ENCODE data around the gene RMI2.

Gene RMI2

GRCh38 chr16:11386791-11387546, 41.7 kb downstream of the RMI2 start:
- H3K27ac ChIP-seq (ENCODE audit: low read depth, low read length): no peak overlapping the region

GRCh38 chr16:11389083-11389482, 43.8 kb downstream of the RMI2 start:
- Histone ChIP-seq H3K27ac (ENCODE audit: low read depth, low read length) (no peak overlapping the region), H3K4me1 (ENCODE audit: control insufficient read depth, insufficient read depth, low read length) (no peaks in the 10 kb centered on the region), H3K4me3 (ENCODE audit: low read length) (no peak overlapping the region), H3K36me3 (ENCODE audit: control insufficient read depth, insufficient read depth, low read length) (no peaks in the 10 kb centered on the region), H3K27me3 (ENCODE audit: control insufficient read depth, insufficient read depth, low read length) (no peaks in the 10 kb centered on the region), H3K9ac (ENCODE audit: low read length) (no peak overlapping the region)

More at GRCh38 chr16:11386791-11387546, 41.7 kb downstream of the RMI2 start:
- H3K36me3 ChIP-seq (ENCODE audit: control insufficient read depth, insufficient read depth, low read length): no peaks in the 10 kb centered on the region
- no peak overlapping the region for H3K9ac ChIP-seq (ENCODE audit: low read length)
- no peaks in the 10 kb centered on the region for H3K4me1 ChIP-seq (ENCODE audit: control insufficient read depth, insufficient read depth, low read length)
- no peaks in the 10 kb centered on the region for H3K27me3 ChIP-seq (ENCODE audit: control insufficient read depth, insufficient read depth, low read length)
- no peak overlapping the region for H3K4me3 ChIP-seq (ENCODE audit: low read length)

GRCh38 chr16:11389631-11390565, 44.6 kb downstream of the RMI2 start:
- H3K27ac ChIP-seq (ENCODE audit: low read depth, low read length): no peak overlapping the region

GRCh38 chr16:11390573-11391495, 45.6 kb downstream of the RMI2 start:
- no peaks in the 10 kb centered on the region for H3K36me3 ChIP-seq (ENCODE audit: control insufficient read depth, insufficient read depth, low read length)
- H3K4me1 ChIP-seq (ENCODE audit: control insufficient read depth, insufficient read depth, low read length): no peaks in the 10 kb centered on the region
- no peaks in the 10 kb centered on the region for H3K27me3 ChIP-seq (ENCODE audit: control insufficient read depth, insufficient read depth, low read length)
- H3K9ac ChIP-seq (ENCODE audit: low read length): no peak overlapping the region
- H3K27ac ChIP-seq (ENCODE audit: low read depth, low read length): no peak overlapping the region
- no peak overlapping the region for H3K4me3 ChIP-seq (ENCODE audit: low read length)

More at GRCh38 chr16:11389631-11390565, 44.6 kb downstream of the RMI2 start:
- Histone ChIP-seq H3K27me3 (ENCODE audit: control insufficient read depth, insufficient read depth, low read length) (no peaks in the 10 kb centered on the region), H3K36me3 (ENCODE audit: control insufficient read depth, insufficient read depth, low read length) (no peaks in the 10 kb centered on the region), H3K9ac (ENCODE audit: low read length) (no peak overlapping the region), H3K4me3 (ENCODE audit: low read length) (no peak overlapping the region), H3K4me1 (ENCODE audit: control insufficient read depth, insufficient read depth, low read length) (no peaks in the 10 kb centered on the region)

- Histone ChIP-seq H3K27ac (ENCODE audit: low read depth, low read length) (no peak overlapping the region), H3K9ac (ENCODE audit: low read length) (no peak overlapping the region), H3K27me3 (ENCODE audit: control insufficient read depth, insufficient read depth, low read length) (no peaks in the 10 kb centered on the region), H3K4me1 (ENCODE audit: control insufficient read depth, insufficient read depth, low read length) (no peaks in the 10 kb centered on the region), H3K36me3 (ENCODE audit: control insufficient read depth, insufficient read depth, low read length) (no peaks in the 10 kb centered on the region), H3K4me3 (ENCODE audit: low read length) (no peak overlapping the region)
Measured at GRCh38 chr16:11391576-11391975, 46.3 kb downstream of the RMI2 start.

- Histone ChIP-seq H3K4me3 (ENCODE audit: low read length) (no peak overlapping the region), H3K9ac (ENCODE audit: low read length) (no peak overlapping the region)
Measured at GRCh38 chr16:11392041-11392581, 46.9 kb downstream of the RMI2 start.

GRCh38 chr16:11393366-11393765, 48.1 kb downstream of the RMI2 start:
- no peaks in the 10 kb centered on the region for H3K27me3 ChIP-seq (ENCODE audit: control insufficient read depth, insufficient read depth, low read length)
- no peak overlapping the region for H3K4me3 ChIP-seq (ENCODE audit: low read length)
- H3K36me3 ChIP-seq (ENCODE audit: control insufficient read depth, insufficient read depth, low read length): no peaks in the 10 kb centered on the region
- no peak overlapping the region for H3K9ac ChIP-seq (ENCODE audit: low read length)
- no peak overlapping the region for H3K27ac ChIP-seq (ENCODE audit: low read depth, low read length)
- no peaks in the 10 kb centered on the region for H3K4me1 ChIP-seq (ENCODE audit: control insufficient read depth, insufficient read depth, low read length)

More at GRCh38 chr16:11392041-11392581, 46.9 kb downstream of the RMI2 start:
- H3K27ac ChIP-seq (ENCODE audit: low read depth, low read length): no peak overlapping the region
- H3K27me3 ChIP-seq (ENCODE audit: control insufficient read depth, insufficient read depth, low read length): no peaks in the 10 kb centered on the region
- no peaks in the 10 kb centered on the region for H3K4me1 ChIP-seq (ENCODE audit: control insufficient read depth, insufficient read depth, low read length)
- no peaks in the 10 kb centered on the region for H3K36me3 ChIP-seq (ENCODE audit: control insufficient read depth, insufficient read depth, low read length)

GRCh38 chr16:11393861-11394592, 48.8 kb downstream of the RMI2 start:
- Histone ChIP-seq H3K36me3 (ENCODE audit: control insufficient read depth, insufficient read depth, low read length) (no peaks in the 10 kb centered on the region), H3K9ac (ENCODE audit: low read length) (no peak overlapping the region), H3K27me3 (ENCODE audit: control insufficient read depth, insufficient read depth, low read length) (no peaks in the 10 kb centered on the region), H3K27ac (ENCODE audit: low read depth, low read length) (no peak overlapping the region), H3K4me1 (ENCODE audit: control insufficient read depth, insufficient read depth, low read length) (no peaks in the 10 kb centered on the region), H3K4me3 (ENCODE audit: low read length) (no peak overlapping the region)

- Histone ChIP-seq H3K27me3 (ENCODE audit: control insufficient read depth, insufficient read depth, low read length) (no peaks in the 10 kb centered on the region), H3K4me1 (ENCODE audit: control insufficient read depth, insufficient read depth, low read length) (no peaks in the 10 kb centered on the region), H3K36me3 (ENCODE audit: control insufficient read depth, insufficient read depth, low read length) (no peaks in the 10 kb centered on the region), H3K27ac (ENCODE audit: low read depth, low read length) (no peak overlapping the region), H3K4me3 (ENCODE audit: low read length) (no peak overlapping the region), H3K9ac (ENCODE audit: low read length) (no peak overlapping the region)
Measured at GRCh38 chr16:11394593-11394960, 49.3 kb downstream of the RMI2 start.

- H3K36me3 ChIP-seq (ENCODE audit: control insufficient read depth, insufficient read depth, low read length): no peaks in the 10 kb centered on the region
- H3K27ac ChIP-seq (ENCODE audit: low read depth, low read length): no peak overlapping the region
- H3K9ac ChIP-seq (ENCODE audit: low read length): no peak overlapping the region
- no peaks in the 10 kb centered on the region for H3K27me3 ChIP-seq (ENCODE audit: control insufficient read depth, insufficient read depth, low read length)
- H3K4me3 ChIP-seq (ENCODE audit: low read length): no peak overlapping the region
- H3K4me1 ChIP-seq (ENCODE audit: control insufficient read depth, insufficient read depth, low read length): no peaks in the 10 kb centered on the region
Measured at GRCh38 chr16:11395008-11395948, 50.0 kb downstream of the RMI2 start.

- Histone ChIP-seq H3K27ac (ENCODE audit: low read depth, low read length) (no peak overlapping the region), H3K36me3 (ENCODE audit: control insufficient read depth, insufficient read depth, low read length) (no peaks in the 10 kb centered on the region), H3K4me3 (ENCODE audit: low read length) (no peak overlapping the region), H3K27me3 (ENCODE audit: control insufficient read depth, insufficient read depth, low read length) (no peaks in the 10 kb centered on the region), H3K4me1 (ENCODE audit: control insufficient read depth, insufficient read depth, low read length) (no peaks in the 10 kb centered on the region), H3K9ac (ENCODE audit: low read length) (no peak overlapping the region)
Measured at GRCh38 chr16:11395949-11396240, 50.6 kb downstream of the RMI2 start.
